ENCODE data around the gene HIVEP3. TPM values are rescaled to one million over a fixed set of nuclear protein-coding genes. Genes with fewer than 3 reads are reported as not detected.

HIVEP3 gene
- total RNA-seq, 3 donors from 2014 or later, result 107 to 117 (median 114) TPM

DNA sequence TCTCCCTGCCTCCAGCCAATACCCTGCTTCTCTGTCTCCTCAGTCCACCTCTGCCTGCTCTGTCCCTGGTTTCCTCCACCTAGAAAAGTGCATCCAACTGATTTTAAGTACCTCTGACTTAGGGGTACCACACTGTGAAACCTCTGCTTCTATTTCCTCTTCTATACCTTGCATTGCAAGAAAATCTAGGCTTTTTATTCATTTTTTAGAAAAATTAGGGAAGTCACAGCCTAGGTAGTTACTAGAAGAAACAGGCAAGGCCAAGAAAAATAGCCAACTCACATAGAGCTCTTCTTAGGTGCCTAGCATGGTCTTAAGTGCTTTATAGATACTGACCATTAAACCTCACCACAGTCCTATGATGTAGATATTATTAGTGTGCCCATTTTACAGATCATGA is 39.1 kb downstream of the HIVEP3 start:
- peaks cover 21% of the 10 kb centered on the region for H3K4me1 Mint-ChIP-seq (ENCODE audit: low read depth)
- H3K9me3 Mint-ChIP-seq, result no peaks in the 10 kb centered on the region
- ATAC-seq (no peak), DNase-seq (no peak)
- H3K4me3 Mint-ChIP-seq, result no peak overlapping the region
- H3K27me3 Mint-ChIP-seq (ENCODE audit: low read depth), result no peaks in the 10 kb centered on the region
- no peaks in the 10 kb centered on the region for H3K36me3 Mint-ChIP-seq (ENCODE audit: insufficient read depth)

DNA sequence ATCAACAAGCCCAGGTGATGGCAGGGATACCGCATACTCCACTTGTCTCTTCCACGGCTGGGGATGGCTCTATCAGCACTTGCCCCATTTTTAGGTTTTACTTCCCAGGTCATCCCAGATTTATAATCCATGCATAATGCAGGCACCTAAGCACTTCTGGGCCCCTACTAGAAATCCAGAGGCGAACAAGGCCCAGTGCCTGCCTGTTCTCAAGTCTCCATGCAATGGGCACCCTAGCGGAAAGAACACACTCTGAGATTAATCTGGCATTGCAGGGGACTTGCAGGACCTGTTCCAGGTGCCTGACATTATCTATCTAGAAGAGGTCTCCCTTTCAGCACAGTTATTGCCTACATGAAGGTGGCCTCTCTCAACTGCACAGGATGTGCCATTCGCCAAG is 39.8 kb downstream of the HIVEP3 start:
- no peaks in the 10 kb centered on the region for H3K27me3 Mint-ChIP-seq (ENCODE audit: low read depth)
- no peaks in the 10 kb centered on the region for H3K9me3 Mint-ChIP-seq
- H3K4me3 Mint-ChIP-seq, result no peak overlapping the region
- no peaks in the 10 kb centered on the region for H3K36me3 Mint-ChIP-seq (ENCODE audit: insufficient read depth)
- H3K4me1 Mint-ChIP-seq (ENCODE audit: low read depth), result peaks cover 23% of the 10 kb centered on the region
- no peak for ATAC-seq
- no peak for DNase-seq

DNA sequence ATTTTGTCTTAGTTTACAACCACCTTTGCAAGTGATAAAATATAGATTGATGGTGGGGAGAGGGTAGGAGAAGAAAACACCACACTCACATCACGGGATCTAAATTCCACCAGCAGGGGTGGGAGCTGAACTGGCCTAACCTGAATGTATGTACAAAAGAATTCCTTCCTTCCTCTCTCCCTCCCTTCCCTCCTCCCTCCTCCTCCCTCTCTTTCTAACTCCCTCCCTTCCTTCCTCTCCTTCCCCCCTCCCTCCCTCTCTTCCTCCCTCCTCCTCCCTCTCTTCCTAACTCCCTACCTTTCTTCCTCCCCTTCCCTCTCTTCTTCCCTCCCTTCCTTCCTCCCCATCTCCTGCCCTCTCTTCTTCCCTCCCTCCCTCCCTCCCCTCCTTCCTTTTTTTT is 40.2 kb downstream of the HIVEP3 start:
- H3K4me3 Mint-ChIP-seq, result no peak overlapping the region
- H3K9me3 Mint-ChIP-seq, result no peaks in the 10 kb centered on the region
- no peaks in the 10 kb centered on the region for H3K36me3 Mint-ChIP-seq (ENCODE audit: insufficient read depth)
- no peak for ATAC-seq
- no peaks in the 10 kb centered on the region for H3K27me3 Mint-ChIP-seq (ENCODE audit: low read depth)
- DNase-seq, result no peak
- peaks cover 23% of the 10 kb centered on the region for H3K4me1 Mint-ChIP-seq (ENCODE audit: low read depth)

DNA sequence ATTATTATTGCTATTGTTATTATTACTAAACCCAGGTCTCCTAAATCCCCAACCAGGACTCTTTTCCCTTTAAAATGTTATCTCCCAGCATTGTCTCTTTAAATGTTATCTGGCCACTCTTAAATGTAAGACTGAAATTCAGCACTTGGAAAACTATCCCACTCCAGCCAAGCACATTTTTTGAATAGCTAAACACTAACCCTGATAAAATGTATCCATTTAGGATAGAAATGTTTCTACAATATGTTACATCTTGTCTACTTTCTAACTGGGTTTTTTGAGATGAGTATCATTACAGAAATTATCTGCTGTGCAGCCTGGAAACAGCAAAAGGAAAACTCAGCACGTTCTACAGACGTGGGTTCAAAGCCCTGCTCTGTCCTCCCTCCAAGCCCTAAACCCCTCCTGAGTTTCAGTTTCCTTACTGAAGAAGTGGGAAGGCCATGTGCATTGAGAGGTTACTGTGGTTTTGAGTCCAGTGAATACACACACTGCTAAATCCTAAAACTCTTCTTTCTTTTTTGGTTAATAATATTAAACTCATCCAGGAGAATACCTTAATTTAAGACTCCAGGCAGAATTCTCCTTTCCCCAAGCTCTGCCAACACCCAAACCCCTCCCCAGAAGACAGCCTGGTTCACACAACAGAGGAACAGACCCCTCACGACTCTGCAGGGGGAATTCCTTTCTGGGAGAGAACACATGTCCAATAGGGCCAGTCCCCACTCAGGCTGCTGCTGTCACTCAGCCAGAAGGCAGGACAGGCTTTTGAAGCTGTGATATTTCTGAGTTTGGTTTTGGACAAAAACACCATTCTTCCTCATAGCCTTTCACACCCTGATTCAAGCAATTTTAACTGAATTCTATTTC is 41.9 kb downstream of the HIVEP3 start:
- ATAC-seq, result peak in 1 of 2 donors; percentile 34
- Mint-ChIP-seq H3K4me3 (no peak overlapping the region), H3K9me3 (no peaks in the 10 kb centered on the region), H3K4me1 (ENCODE audit: low read depth) (peaks cover 15% of the 10 kb centered on the region), H3K36me3 (ENCODE audit: insufficient read depth) (no peaks in the 10 kb centered on the region), H3K27me3 (ENCODE audit: low read depth) (no peaks in the 10 kb centered on the region)
- no peak for DNase-seq

DNA sequence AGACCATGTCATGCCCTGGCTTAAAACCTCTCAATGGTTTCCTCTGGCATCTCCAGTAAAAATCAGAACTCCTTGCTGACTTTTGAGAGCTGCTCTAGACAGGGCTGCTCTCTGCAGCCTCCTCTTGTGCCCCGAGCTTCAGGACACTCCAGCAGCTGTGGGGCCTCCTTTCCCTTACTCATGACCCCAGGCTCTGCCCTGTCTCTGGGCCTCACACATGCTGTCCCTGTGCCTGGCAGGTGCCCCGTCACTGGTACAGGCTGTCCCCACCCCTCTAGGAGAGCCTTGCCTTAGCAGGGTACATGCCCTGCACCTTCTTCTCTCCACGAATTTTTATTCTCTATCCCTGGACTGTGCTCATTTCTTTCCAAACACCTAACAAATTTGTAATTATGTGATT is 43.2 kb downstream of the HIVEP3 start:
- DNase-seq, result no peak
- peaks cover 17% of the 10 kb centered on the region for H3K4me1 Mint-ChIP-seq (ENCODE audit: low read depth)
- no peaks in the 10 kb centered on the region for H3K27me3 Mint-ChIP-seq (ENCODE audit: low read depth)
- no peak for ATAC-seq
- no peaks in the 10 kb centered on the region for H3K9me3 Mint-ChIP-seq
- no peak overlapping the region for H3K4me3 Mint-ChIP-seq
- H3K36me3 Mint-ChIP-seq (ENCODE audit: insufficient read depth), result no peaks in the 10 kb centered on the region

DNA sequence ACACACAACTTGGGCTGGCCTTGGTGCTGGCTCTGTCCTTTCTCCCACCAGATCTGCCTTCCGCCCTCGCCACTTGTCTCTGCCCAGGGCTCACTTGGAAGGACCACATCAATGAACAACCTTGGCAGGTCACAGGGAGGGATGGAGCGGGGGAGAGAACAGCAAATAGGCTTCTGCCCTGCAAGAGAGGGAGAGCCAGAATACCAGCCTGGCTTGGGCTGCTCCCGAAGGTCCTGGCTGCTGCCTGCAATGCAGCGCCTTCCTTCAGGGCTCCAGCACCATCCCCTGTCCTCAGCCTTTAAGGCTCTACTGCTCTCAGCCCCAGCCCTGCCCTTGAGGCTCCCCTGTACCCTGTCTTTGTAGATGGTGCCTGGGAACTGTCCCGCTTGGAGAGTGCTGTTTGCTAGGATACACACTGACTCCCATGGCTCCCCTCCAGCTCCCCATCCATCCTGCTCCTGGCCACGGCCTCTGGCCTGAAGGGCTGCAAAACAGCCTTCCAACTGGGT is 43.8 kb downstream of the HIVEP3 start:
- Mint-ChIP-seq H3K4me3 (no peak overlapping the region), H3K4me1 (ENCODE audit: low read depth) (peaks cover 22% of the 10 kb centered on the region), H3K36me3 (ENCODE audit: insufficient read depth) (no peaks in the 10 kb centered on the region), H3K27me3 (ENCODE audit: low read depth) (no peaks in the 10 kb centered on the region), H3K9me3 (no peaks in the 10 kb centered on the region)
- DNase-seq (no peak), ATAC-seq (no peak)

DNA sequence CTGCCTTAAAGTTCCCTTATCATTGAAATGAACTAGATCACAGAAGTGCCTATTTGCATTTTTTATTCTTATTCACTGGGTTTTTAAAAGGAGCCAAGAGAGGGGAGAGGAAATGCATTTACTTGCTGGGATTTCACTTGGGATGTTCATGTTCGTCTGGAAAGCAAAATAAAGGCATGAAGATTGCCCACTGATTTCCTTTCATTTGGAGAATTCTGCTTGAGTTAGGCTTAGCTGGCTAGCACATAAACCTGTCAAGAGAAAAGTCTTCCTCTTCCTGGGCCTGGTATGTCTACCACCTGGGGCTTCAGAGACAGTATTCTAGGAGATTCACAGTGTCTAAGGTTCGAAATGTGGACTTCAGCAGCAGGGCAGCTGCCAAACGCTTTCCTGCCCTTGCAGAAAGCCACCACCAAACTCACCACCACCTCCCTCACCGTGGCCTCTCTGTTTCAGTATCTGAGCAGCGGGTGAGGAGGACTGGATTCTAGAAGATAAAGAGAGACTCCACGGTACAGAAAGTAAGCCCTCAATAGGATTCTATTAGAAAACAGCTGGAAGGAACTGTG is 44.5 kb downstream of the HIVEP3 start:
- no peak for DNase-seq
- H3K36me3 Mint-ChIP-seq (ENCODE audit: insufficient read depth), result no peaks in the 10 kb centered on the region
- no peak for ATAC-seq
- H3K4me1 Mint-ChIP-seq (ENCODE audit: low read depth), result peaks cover 25% of the 10 kb centered on the region
- H3K4me3 Mint-ChIP-seq, result no peak overlapping the region
- H3K9me3 Mint-ChIP-seq, result no peaks in the 10 kb centered on the region
- no peaks in the 10 kb centered on the region for H3K27me3 Mint-ChIP-seq (ENCODE audit: low read depth)

DNA sequence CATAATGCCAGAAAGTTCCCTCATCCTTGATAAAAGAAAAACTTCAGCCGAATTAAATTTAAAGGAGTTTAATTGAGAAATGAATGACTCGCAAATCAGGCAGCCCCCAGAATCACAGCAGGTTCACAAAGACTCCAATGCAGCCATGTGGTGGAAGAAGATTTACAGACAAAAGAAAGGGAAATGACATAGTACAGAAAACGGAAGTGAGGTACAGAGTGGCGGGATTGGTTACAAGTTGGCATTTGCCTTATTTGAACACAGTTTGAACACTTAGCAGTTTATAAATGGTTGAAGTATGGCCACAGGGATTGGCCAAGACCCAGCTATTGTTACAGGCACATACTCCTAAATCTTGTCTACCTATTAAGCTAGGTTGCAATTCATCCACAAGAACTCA is 46.6 kb downstream of the HIVEP3 start:
- Mint-ChIP-seq H3K9me3 (no peaks in the 10 kb centered on the region), H3K4me3 (no peak overlapping the region), H3K36me3 (ENCODE audit: insufficient read depth) (no peaks in the 10 kb centered on the region), H3K27me3 (ENCODE audit: low read depth) (no peaks in the 10 kb centered on the region), H3K4me1 (ENCODE audit: low read depth) (peaks cover 34% of the 10 kb centered on the region)
- DNase-seq (no peak), ATAC-seq (no peak)

DNA sequence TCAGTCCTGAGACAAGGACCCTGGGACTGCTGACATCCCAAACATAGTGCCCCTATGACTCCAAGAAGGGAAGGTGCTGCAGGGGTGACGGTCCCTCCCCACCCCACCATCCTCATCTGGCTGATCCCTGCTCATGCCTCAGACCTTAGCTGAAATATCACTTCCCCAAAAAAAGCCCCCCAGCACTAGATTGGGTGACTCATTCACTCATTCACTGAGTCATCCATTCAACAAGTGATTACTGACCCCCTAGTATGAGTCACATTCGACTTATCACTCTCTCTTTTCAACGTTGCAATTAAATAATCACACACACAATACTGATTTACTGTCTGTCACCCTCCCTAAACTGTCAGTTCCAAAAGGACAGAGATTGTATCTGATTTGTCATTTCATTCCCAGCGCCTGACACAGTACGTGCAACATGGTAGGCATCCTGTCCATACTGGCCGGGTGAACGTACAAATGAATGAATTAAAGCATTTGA is 48.6 kb downstream of the HIVEP3 start:
- Mint-ChIP-seq H3K36me3 (ENCODE audit: insufficient read depth) (no peaks in the 10 kb centered on the region), H3K27me3 (ENCODE audit: low read depth) (no peaks in the 10 kb centered on the region), H3K4me3 (no peak overlapping the region), H3K4me1 (ENCODE audit: low read depth) (peaks cover 28% of the 10 kb centered on the region), H3K9me3 (no peaks in the 10 kb centered on the region)
- DNase-seq, result no peak
- peak; percentile 63 to 76 for ATAC-seq

DNA sequence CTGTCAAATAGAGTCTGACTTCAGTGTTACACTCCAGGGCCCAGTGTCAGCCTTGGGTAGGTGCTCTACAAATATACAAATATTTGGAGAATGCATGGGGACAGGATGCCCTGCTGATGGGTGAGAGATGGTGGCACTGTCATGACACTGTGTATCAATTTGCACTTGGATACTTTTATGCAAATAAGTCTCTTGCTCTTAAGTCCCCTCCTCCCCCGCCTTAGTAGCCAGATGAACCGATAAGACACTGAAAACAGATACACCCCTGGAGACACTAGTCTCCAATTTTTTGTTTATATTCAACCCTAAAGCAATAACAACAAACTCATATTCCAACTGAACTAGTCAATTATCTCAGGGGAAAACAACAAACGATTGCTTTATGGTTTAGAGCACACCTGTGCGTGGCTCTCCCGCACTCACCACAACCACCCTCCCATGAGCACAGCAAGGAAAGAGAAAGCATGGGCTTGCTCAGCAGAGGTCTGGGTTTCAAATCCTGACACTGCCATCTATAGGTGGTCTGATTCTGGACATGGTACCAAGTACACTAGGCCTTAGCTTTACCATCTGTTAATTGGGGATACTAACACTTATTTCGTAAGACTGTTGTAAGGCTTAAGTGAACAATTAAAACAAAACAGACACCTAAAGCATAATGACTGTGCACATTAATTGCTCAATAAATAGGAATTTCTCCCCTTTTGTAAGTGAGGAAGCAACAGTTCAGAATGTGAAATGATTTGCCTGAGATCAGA is 50.3 kb downstream of the HIVEP3 start:
- Mint-ChIP-seq H3K9me3 (no peaks in the 10 kb centered on the region), H3K27me3 (ENCODE audit: low read depth) (no peaks in the 10 kb centered on the region), H3K4me1 (ENCODE audit: low read depth) (peaks cover 29% of the 10 kb centered on the region), H3K4me3 (no peak overlapping the region), H3K36me3 (ENCODE audit: insufficient read depth) (no peaks in the 10 kb centered on the region)
- no peak for DNase-seq
- ATAC-seq, result peak; percentile 69 to 71

DNA sequence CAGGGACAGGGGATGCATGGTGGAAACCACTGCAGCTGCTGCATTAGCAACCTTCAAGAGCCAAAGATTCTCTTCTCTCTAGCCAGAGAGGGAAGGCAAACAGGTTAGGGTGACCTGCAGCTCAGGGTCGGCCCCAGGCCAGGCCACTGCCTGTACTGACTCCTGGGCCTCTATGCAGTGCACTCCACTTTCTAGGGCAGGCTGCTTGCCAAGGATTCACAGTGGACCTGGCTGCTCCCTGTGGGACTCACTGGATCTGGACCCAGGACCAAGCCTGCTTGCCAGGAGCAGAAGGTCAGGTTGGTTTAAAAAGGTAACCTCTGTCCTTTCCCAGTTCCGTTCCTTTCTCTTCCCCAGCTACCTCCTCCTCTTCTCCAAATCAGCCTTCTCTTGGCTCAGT is 52.4 kb downstream of the HIVEP3 start:
- H3K9me3 Mint-ChIP-seq, result no peaks in the 10 kb centered on the region
- H3K4me1 Mint-ChIP-seq (ENCODE audit: low read depth), result peaks cover 45% of the 10 kb centered on the region
- no peaks in the 10 kb centered on the region for H3K27me3 Mint-ChIP-seq (ENCODE audit: low read depth)
- no peak for DNase-seq
- H3K36me3 Mint-ChIP-seq (ENCODE audit: insufficient read depth), result peaks cover 6% of the 10 kb centered on the region
- no peak overlapping the region for H3K4me3 Mint-ChIP-seq
- no peak for ATAC-seq

DNA sequence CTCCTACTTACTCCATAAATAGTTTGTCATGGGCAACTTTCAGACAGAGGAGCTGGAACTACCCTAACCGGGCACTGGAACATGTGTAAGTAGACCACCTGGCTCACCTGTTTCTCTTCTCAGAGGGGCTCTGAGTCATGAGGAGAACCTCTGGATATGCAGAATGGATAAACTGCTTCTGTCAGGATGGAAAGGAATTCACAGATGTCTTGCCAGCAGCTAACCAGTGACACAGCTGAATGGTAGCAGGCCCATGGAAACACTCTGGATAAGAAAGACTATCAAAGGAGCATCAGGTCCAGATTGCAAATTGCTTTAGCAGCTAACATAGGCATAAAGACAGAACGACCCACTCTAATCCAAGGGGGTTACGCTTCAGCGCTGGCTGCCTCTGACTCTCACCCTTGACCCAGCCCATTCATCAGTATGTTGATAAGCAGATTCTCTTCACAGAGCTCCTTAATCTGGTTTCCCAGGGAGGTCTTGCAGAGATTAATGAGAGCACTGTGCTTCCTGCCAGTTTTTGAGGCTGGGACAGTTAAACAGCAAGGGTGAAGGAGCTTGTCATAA is 54.2 kb downstream of the HIVEP3 start:
- Mint-ChIP-seq H3K9me3 (no peaks in the 10 kb centered on the region), H3K4me3 (no peak overlapping the region), H3K27me3 (ENCODE audit: low read depth) (no peaks in the 10 kb centered on the region), H3K36me3 (ENCODE audit: insufficient read depth) (peaks cover 12% of the 10 kb centered on the region), H3K4me1 (ENCODE audit: low read depth) (peaks cover 46% of the 10 kb centered on the region)
- ATAC-seq, result no peak
- DNase-seq, result no peak

DNA sequence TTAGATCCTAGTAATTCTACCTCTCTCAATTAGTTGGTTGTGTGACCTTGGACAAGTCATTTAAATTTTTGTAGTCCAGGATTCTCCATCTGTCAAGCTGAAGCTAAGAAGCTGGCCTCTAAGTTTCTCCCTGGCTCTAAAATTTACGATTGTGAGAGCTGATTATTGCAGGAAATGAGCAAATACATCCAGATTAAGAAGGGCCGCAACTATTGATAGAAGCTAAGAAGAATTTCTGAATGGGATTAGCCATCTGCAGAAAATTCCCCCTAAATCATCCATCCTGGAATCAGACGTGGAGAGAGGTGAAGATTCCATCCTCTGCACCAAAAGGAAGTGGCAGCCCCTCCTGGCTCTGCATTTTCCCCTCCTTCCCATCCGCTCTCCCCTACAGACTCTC is 55.0 kb downstream of the HIVEP3 start:
- H3K36me3 Mint-ChIP-seq (ENCODE audit: insufficient read depth), result peaks cover 12% of the 10 kb centered on the region
- no peak overlapping the region for H3K4me3 Mint-ChIP-seq
- no peaks in the 10 kb centered on the region for H3K9me3 Mint-ChIP-seq
- no peaks in the 10 kb centered on the region for H3K27me3 Mint-ChIP-seq (ENCODE audit: low read depth)
- no peak for DNase-seq
- ATAC-seq, result no peak
- H3K4me1 Mint-ChIP-seq (ENCODE audit: low read depth), result peaks cover 40% of the 10 kb centered on the region

All from activated T-cell treated with anti-CD3 and anti-CD28 coated beads, Interleukin-2, amount 50 U/mL, for 4 hours (primary cell).